GM23338 (cell line): ENCODE measurements around the gene TIMP3.

Experiments used
- CREB1 ChIP-seq: fragments of 250-450 bp; sonication (Bioruptor Pico); IDR thresholded peaks from 2 replicates; pipeline ENCODE4 v1.5.0; 2020; ENCODE audit warnings: low read depth, mild to moderate bottlenecking, moderate library complexity
- ETS1 ChIP-seq: IDR thresholded peaks from 2 replicates; pipeline ENCODE4 v1.6.1; 2016; ENCODE audit warnings: antibody characterized with exemption
- EZH2 ChIP-seq: fragments of 200-600 bp; sonication (generic); IDR thresholded peaks from one replicate; pipeline ENCODE4 v1.8.0; 2017; ENCODE audit warnings: antibody characterized with exemption, mild to moderate bottlenecking, low read depth; ENCODE audit not compliant: unreplicated experiment
- EZH2phosphoT487 ChIP-seq: fragments of 200-600 bp; sonication (generic); IDR thresholded peaks from one replicate; pipeline ENCODE4 v1.8.1; 2018; ENCODE audit warnings: antibody characterized with exemption; ENCODE audit not compliant: unreplicated experiment
- JUNB ChIP-seq: IDR thresholded peaks from one replicate; pipeline ENCODE4 v1.6.1; 2016; ENCODE audit warnings: antibody characterized with exemption; ENCODE audit not compliant: unreplicated experiment
- NANOG ChIP-seq: IDR thresholded peaks from 2 replicates; pipeline ENCODE4 v1.6.1; 2016; ENCODE audit warnings: antibody characterized with exemption, borderline replicate concordance
- POLR2AphosphoS5 ChIP-seq: IDR thresholded peaks from 2 replicates; pipeline ENCODE4 v1.6.1; 2016; ENCODE audit warnings: antibody characterized with exemption, low read depth
- REST ChIP-seq: IDR thresholded peaks from one replicate; pipeline ENCODE4 v1.6.1; 2018; ENCODE audit warnings: antibody characterized with exemption; ENCODE audit not compliant: unreplicated experiment
- STAT1 ChIP-seq: IDR thresholded peaks from one replicate; pipeline ENCODE4 v1.6.1; 2016; ENCODE audit warnings: antibody characterized with exemption; ENCODE audit not compliant: unreplicated experiment
- ZNF114 ChIP-seq: fragments of 250-450 bp; sonication (Bioruptor Pico); IDR thresholded peaks from 2 replicates; pipeline ENCODE4 v1.5.0; 2020; ENCODE audit warnings: mild to moderate bottlenecking, moderate library complexity
- ZNF331 ChIP-seq: fragments of 250-450 bp; sonication (Bioruptor Pico); IDR thresholded peaks from 2 replicates; pipeline ENCODE4 v1.5.0; 2020; ENCODE audit warnings: low read depth, mild to moderate bottlenecking, moderate library complexity
- ZNF462 ChIP-seq: fragments of 250-450 bp; sonication (Bioruptor Pico); IDR thresholded peaks from 2 replicates; pipeline ENCODE4 v1.5.0; 2020; ENCODE audit warnings: mild to moderate bottlenecking, moderate library complexity
- TF ChIP-seq, protein P1 (sequence below), 2 experiments: fragments of 200-600 bp in 1 of 2; sonication (generic) in 1 of 2; conservative IDR thresholded peaks; 2 replicates each; pipeline versions ENCODE4 v1.5.1 to v1.6.1; 2016 to 2017; ENCODE audit warnings: antibody characterized with exemption in 2 of 2, low read depth in 2 of 2, mild to moderate bottlenecking in 2 of 2, moderate library complexity in 1 of 2

- TF ChIP-seq, protein P1, sequence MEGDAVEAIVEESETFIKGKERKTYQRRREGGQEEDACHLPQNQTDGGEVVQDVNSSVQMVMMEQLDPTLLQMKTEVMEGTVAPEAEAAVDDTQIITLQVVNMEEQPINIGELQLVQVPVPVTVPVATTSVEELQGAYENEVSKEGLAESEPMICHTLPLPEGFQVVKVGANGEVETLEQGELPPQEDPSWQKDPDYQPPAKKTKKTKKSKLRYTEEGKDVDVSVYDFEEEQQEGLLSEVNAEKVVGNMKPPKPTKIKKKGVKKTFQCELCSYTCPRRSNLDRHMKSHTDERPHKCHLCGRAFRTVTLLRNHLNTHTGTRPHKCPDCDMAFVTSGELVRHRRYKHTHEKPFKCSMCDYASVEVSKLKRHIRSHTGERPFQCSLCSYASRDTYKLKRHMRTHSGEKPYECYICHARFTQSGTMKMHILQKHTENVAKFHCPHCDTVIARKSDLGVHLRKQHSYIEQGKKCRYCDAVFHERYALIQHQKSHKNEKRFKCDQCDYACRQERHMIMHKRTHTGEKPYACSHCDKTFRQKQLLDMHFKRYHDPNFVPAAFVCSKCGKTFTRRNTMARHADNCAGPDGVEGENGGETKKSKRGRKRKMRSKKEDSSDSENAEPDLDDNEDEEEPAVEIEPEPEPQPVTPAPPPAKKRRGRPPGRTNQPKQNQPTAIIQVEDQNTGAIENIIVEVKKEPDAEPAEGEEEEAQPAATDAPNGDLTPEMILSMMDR (conservative IDR thresholded peaks at IDR 0.05; ENCODE audit: low read depth in 2 of 2), result no peak
- no peak for TF ChIP-seq EZH2phosphoT487
- TF ChIP-seq EZH2, result no peak
- TF ChIP-seq POLR2AphosphoS5, result no peak
- TF ChIP-seq ZNF331 (CRISPR knock-in tag), result no peak
- no peak for TF ChIP-seq REST
- TF ChIP-seq CREB1 (CRISPR knock-in tag), result no peak
- no peak for TF ChIP-seq ETS1
- TF ChIP-seq JUNB, result no peak
- TF ChIP-seq STAT1, result no peak
- TF ChIP-seq NANOG, result no peak
- no peak for TF ChIP-seq ZNF114
- TF ChIP-seq ZNF462, result no peak
Observed at GRCh38 chr22:32864596-32864995, 63.1 kb downstream of the TIMP3 start.
